Esophagus muscularis mucosa (tissue), 4 donors: ENCODE measurements around the gene TSHB. TPM values are rescaled to one million over a fixed set of nuclear protein-coding genes. Genes with fewer than 3 reads are reported as not detected.

ENCODE experiments used
- DNase-seq: peaks from one replicate; pipeline ENCODE4 v3.0.0-alpha.2; 2017; ENCODE audit errors: extremely low spot score
- H3K27ac ChIP-seq, 4 donors: fragments of 200-600 bp; sonication (generic); replicated peaks in 1 of 4; 1 replicate in 3 of 4; 2 replicates in 1 of 4; pipeline ENCODE4 v1.5.1; 2016 to 2019; ENCODE audit warnings: mild to moderate bottlenecking in 1 of 4
- H3K27me3 ChIP-seq, 4 donors: fragments of 200-600 bp; sonication (generic); one replicate each; pipeline versions ENCODE4 v1.5.1 to v1.6.0; 2016 to 2019
- H3K36me3 ChIP-seq, 4 donors: fragments of 200-600 bp; sonication (generic); one replicate each; pipeline ENCODE4 v1.5.1; 2016 to 2019
- H3K4me1 ChIP-seq, 4 donors: fragments of 200-600 bp; sonication (generic); one replicate each; pipeline ENCODE4 v1.5.1; 2016 to 2019
- H3K4me3 ChIP-seq, 4 donors: fragments of 200-600 bp; sonication (generic); 1 replicate in 2 of 4; 2 replicates in 2 of 4; pipeline ENCODE4 v1.5.1; 2016 to 2019; ENCODE audit warnings: mild to moderate bottlenecking in 4 of 4, moderate library complexity in 1 of 4
- H3K9me3 ChIP-seq, 4 donors: fragments of 200-600 bp; sonication (generic); 1 replicate in 3 of 4; 2 replicates in 1 of 4; pipeline ENCODE4 v1.5.1; 2016 to 2019
- CTCF ChIP-seq, 3 experiments: fragments of 200-600 bp in 2 of 3; fragments of 450-650 bp in 1 of 3; sonication (generic) in 2 of 3; IDR thresholded peaks; one replicate each; pipeline ENCODE4 v1.5.1; 2017 to 2019; ENCODE audit warnings: antibody characterized with exemption in 3 of 3, mild to moderate bottlenecking in 2 of 3, moderate library complexity in 1 of 3
- EP300 ChIP-seq: sonication (generic); formaldehyde crosslinking; IDR thresholded peaks from one replicate; pipeline ENCODE4 v1.6.1; 2017; ENCODE audit warnings: antibody characterized with exemption
- POLR2A ChIP-seq: fragments of 450-650 bp; IDR thresholded peaks from one replicate; pipeline ENCODE4 v1.6.1; 2017; ENCODE audit warnings: antibody characterized with exemption, moderate library complexity, mild to moderate bottlenecking, low read depth
- POLR2AphosphoS5 ChIP-seq, 2 donors: sonication (generic); formaldehyde crosslinking; IDR thresholded peaks; one replicate each; pipeline ENCODE4 v1.6.1; 2017; ENCODE audit warnings: antibody characterized with exemption in 2 of 2
- whole genome bisulfite sequencing: methylation state at CpG from one replicate; pipeline ENCODE4 v1.1.5; 2018; 5-methylcytosine and 5-hydroxymethylcytosine counted together
- intact Hi-C: fragments of 100-400 bp; cut with DNase I; formaldehyde crosslinking; loops from one replicate; pipeline ENCODE4 v1.15.1; 2023
- total RNA-seq, 4 donors: library from RNA; depleted of rRNA; stranded (reverse); fragments of >200 nt; gene quantifications; one replicate each; pipeline versions ENCODE4 v1.1.0 to v1.2.1, GENCODE V29; 2016

TSHB gene
- total RNA-seq, 4 donors from 2014 or later, result not detected

DNA sequence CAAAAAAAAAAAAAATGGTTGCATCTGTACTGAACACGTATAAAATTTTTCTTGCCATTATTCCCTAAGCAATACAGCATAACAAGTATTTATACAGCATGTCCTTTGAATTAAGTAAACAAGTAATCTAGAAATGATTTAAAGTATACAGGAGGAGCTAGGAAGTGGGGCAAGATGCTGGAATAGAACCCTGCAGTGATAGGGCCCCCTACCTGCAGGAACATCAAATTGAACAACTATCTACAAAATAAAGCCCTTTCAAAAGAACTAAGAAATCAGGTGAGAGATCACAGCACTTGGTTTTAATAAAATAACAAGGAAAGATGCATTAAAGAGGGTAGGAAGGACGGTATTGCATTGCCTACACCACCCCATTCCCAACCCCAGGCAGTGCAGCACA is 10.9 kb downstream of the TSHB start:
- Histone ChIP-seq H3K36me3 (peaks cover 0 to 12% (median 6%) of the 10 kb centered on the region in 4 donors), H3K4me1 (peaks cover 0 to 23% (median 19%) of the 10 kb centered on the region in 4 donors), H3K27me3 (no peaks in the 10 kb centered on the region), H3K9me3 (no peaks in the 10 kb centered on the region), H3K27ac (no peak overlapping the region), H3K4me3 (no peak overlapping the region)
- TF ChIP-seq EP300, result no peak
- intact Hi-C loops, result no loop called here
- no peak for DNase-seq
- 83% methylated on average over 2 of the region's 2 CpGs for WGBS

- H3K9me3 ChIP-seq, result no peaks in the 10 kb centered on the region
- H3K4me3 ChIP-seq, result no peak overlapping the region
- peaks cover 0 to 14% (median 6%) of the 10 kb centered on the region in 4 donors for H3K36me3 ChIP-seq
- no peak overlapping the region for H3K27ac ChIP-seq
- TF ChIP-seq POLR2AphosphoS5 (IDR thresholded peaks at IDR 0.05) (no peak), POLR2A (no peak), EP300 (no peak)
- H3K4me1 ChIP-seq, result peaks cover 0 to 22% (median 19%) of the 10 kb centered on the region in 4 donors
- intact Hi-C loops, result no loop called here
- H3K27me3 ChIP-seq, result no peaks in the 10 kb centered on the region
- no peak for DNase-seq
Measured at GRCh38 chr1:115041654-115042053, 12.0 kb downstream of the TSHB start.

- intact Hi-C loops, result no loop called here
- no peak overlapping the region for H3K27ac ChIP-seq
- H3K9me3 ChIP-seq, result no peaks in the 10 kb centered on the region
- no peak overlapping the region for H3K4me3 ChIP-seq
- H3K27me3 ChIP-seq, result no peaks in the 10 kb centered on the region
- no peaks in the 10 kb centered on the region for H3K4me1 ChIP-seq
- H3K36me3 ChIP-seq, result peaks cover 0 to 27% (median 12%) of the 10 kb centered on the region in 4 donors
- no peak for DNase-seq
- TF ChIP-seq CTCF (IDR thresholded peaks at IDR 0.05) (no peak), POLR2A (no peak), POLR2AphosphoS5 (IDR thresholded peaks at IDR 0.05) (no peak), EP300 (no peak)
Measured at GRCh38 chr1:115046751-115047150, 17.1 kb downstream of the TSHB start.

GRCh38 chr1:115051850-115052249 is 22.2 kb downstream of the TSHB start:
- intact Hi-C loops, result loop anchor here (2.0 to 5.0 kb wide), 2 partner anchors 60 to 73 kb away; no protein-coding TSS in a partner anchor

GRCh38 chr1:115052454-115053083 is 22.9 kb downstream of the TSHB start:
- DNase-seq, result no peak
- Histone ChIP-seq H3K27ac (peak overlapping the region in 1 of 4 donors; percentile 8), H3K4me3 (no peak overlapping the region), H3K4me1 (peaks cover 0 to 22% (median 19%) of the 10 kb centered on the region in 4 donors), H3K36me3 (peaks cover 0 to 28% (median 15%) of the 10 kb centered on the region in 4 donors), H3K9me3 (no peaks in the 10 kb centered on the region), H3K27me3 (no peaks in the 10 kb centered on the region)
- whole genome bisulfite sequencing, result 50% methylated on average over 9 of the region's 9 CpGs
- intact Hi-C loops, result loop anchor here (5.0 kb wide), 1 partner anchor 60 kb away; no protein-coding TSS in a partner anchor
- no peak for TF ChIP-seq POLR2A
- TF ChIP-seq CTCF (IDR thresholded peaks at IDR 0.05), result peak; percentile 76 to 85 (median 78)

More at GRCh38 chr1:115051850-115052249, 22.2 kb downstream of the TSHB start:
- DNase-seq, result no peak
- no peak for TF ChIP-seq POLR2A
- no peak for TF ChIP-seq EP300
- TF ChIP-seq POLR2AphosphoS5 (IDR thresholded peaks at IDR 0.05), result no peak
- no peak for TF ChIP-seq CTCF (IDR thresholded peaks at IDR 0.05)
- Histone ChIP-seq H3K36me3 (peaks cover 0 to 28% (median 16%) of the 10 kb centered on the region in 4 donors), H3K9me3 (no peaks in the 10 kb centered on the region), H3K4me1 (peaks cover 0 to 15% (median 14%) of the 10 kb centered on the region in 4 donors), H3K27ac (peak overlapping the region in 1 of 4 donors; percentile 8), H3K27me3 (no peaks in the 10 kb centered on the region), H3K4me3 (no peak overlapping the region)
- 89% methylated on average over 2 of the region's 5 CpGs for WGBS
